Spleen (tissue), 11 donors: Measurements from ENCODE around the gene MYT1. TPM values are rescaled to one million over a fixed set of nuclear protein-coding genes. Genes with fewer than 3 reads are reported as not detected.

Experiments used
- DNase-seq: peaks from one replicate; pipeline ENCODE4 v3.0.0-alpha.2; 2020
- H3K27ac ChIP-seq, 8 donors: fragments of 200-600 bp; sonication (generic) in 7 of 8; 1 replicate in 4 of 8; 2 replicates in 4 of 8; pipeline versions ENCODE4 v1.5.0 to v1.8.0; 2016 to 2021; ENCODE audit warnings: inconsistent platforms in 4 of 8, mild to moderate bottlenecking in 4 of 8, moderate library complexity in 1 of 8
- H3K27me3 ChIP-seq, 7 donors: fragments of 200-600 bp; sonication (generic) in 6 of 7; replicated peaks in 1 of 7; 1 replicate in 4 of 7; 2 replicates in 3 of 7; pipeline versions ENCODE4 v1.5.0 to v1.8.0; 2016 to 2021; ENCODE audit warnings: inconsistent platforms in 3 of 7, mild to moderate bottlenecking in 1 of 7
- H3K36me3 ChIP-seq, 6 donors: fragments of 200-600 bp; sonication (generic) in 5 of 6; 1 replicate in 4 of 6; 2 replicates in 2 of 6; pipeline versions ENCODE4 v1.5.0 to v1.8.0; 2016 to 2021; ENCODE audit warnings: inconsistent platforms in 2 of 6
- H3K4me1 ChIP-seq, 6 donors: fragments of 200-600 bp; sonication (generic) in 5 of 6; 1 replicate in 3 of 6; 2 replicates in 3 of 6; pipeline versions ENCODE4 v1.5.0 to v1.8.0; 2016 to 2021; ENCODE audit warnings: inconsistent platforms in 3 of 6
- H3K4me3 ChIP-seq, 8 donors: fragments of 200-600 bp; sonication (generic) in 7 of 8; 1 replicate in 4 of 8; 2 replicates in 4 of 8; pipeline versions ENCODE4 v1.5.0 to v1.8.0; 2016 to 2021; ENCODE audit warnings: inconsistent platforms in 4 of 8, mild to moderate bottlenecking in 4 of 8, moderate library complexity in 2 of 8
- H3K9me3 ChIP-seq, 8 donors: fragments of 200-600 bp; sonication (generic) in 7 of 8; 1 replicate in 4 of 8; 2 replicates in 4 of 8; pipeline versions ENCODE4 v1.5.0 to v1.8.0; 2016 to 2021; ENCODE audit warnings: inconsistent platforms in 4 of 8
- CTCF ChIP-seq, 11 experiments: fragments of 200-600 bp in 7 of 11; fragments of 450-650 bp in 4 of 11; sonication (generic) in 4 of 11; IDR thresholded peaks in 8 of 11; conservative IDR thresholded peaks in 3 of 11; 1 replicate in 7 of 11; 2 replicates in 4 of 11; pipeline versions ENCODE4 v1.4.0 to v1.8.0; 2016 to 2021; ENCODE audit warnings: antibody characterized with exemption in 11 of 11, inconsistent platforms in 4 of 11, mild to moderate bottlenecking in 1 of 11
- POLR2A ChIP-seq, 3 donors: fragments of 450-650 bp; IDR thresholded peaks; one replicate each; pipeline ENCODE4 v1.5.1; 2017; ENCODE audit warnings: antibody characterized with exemption in 3 of 3, mild to moderate bottlenecking in 1 of 3
- POLR2AphosphoS5 ChIP-seq, 3 donors: sonication (generic); formaldehyde crosslinking; IDR thresholded peaks; one replicate each; pipeline ENCODE4 v1.5.1; 2017; ENCODE audit warnings: antibody characterized with exemption in 3 of 3
- WGBS, 5 donors: extraction: QIAGEN DNeasy Blood & Tissue Kit in 3 of 5; methylation state at CpG; one replicate each; pipeline versions ENCODE4 v1.1.5 to v1.1.7; 2013 to 2018; 5-methylcytosine and 5-hydroxymethylcytosine counted together
- intact Hi-C: fragments of 100-400 bp; cut with DNase I; formaldehyde crosslinking; loops from one replicate; pipeline ENCODE4 v1.15.0; 2023; ENCODE audit warnings: low total_unique reads
- polyA plus RNA-seq, 3 donors: library from polyadenylated mRNA; stranded (reverse); fragments of 200-250 nt; gene quantifications; one replicate each; pipeline ENCODE4 v1.2.1, GENCODE V29; 2013
- total RNA-seq, 7 donors: library from RNA; depleted of rRNA in 3 of 7; stranded (reverse); fragments of >200 nt in 3 of 7; fragmentation: NEBNext Ultra II Directional in 4 of 7; extraction: Animal tissue kit (Norgen Biotek cat#: 25700) in 4 of 7; gene quantifications; one replicate each; pipeline versions ENCODE4 v1.1.0 to v1.2.1, GENCODE V29; 2016 to 2021
- donor health status: healthy with polysubstance abuse.
- donor health status: DM: no; HTN: no; CAD: no; lungs with moderate emphysema.
- donor health status: DM: no; HTN: no; CAD: no.
- donor health status: Bipolar disorder and iron deficiency.
- donor health status: healthy.
- donor health status: DM: no; HTN: no; CAD: no.
- donor health status: DM: yes; HTN: yes; CAD: no.

MYT1 gene
- total and polyA plus RNA-seq, 10 donors = 0.08 to 2.2 (median 0.60) TPM; not detected in 3

- no peak for TF ChIP-seq POLR2A (IDR thresholded peaks at IDR 0.05)
- TF ChIP-seq POLR2AphosphoS5 (IDR thresholded peaks at IDR 0.05) = no peak
- TF ChIP-seq CTCF (IDR thresholded peaks at IDR 0.05 in 8 of 11, conservative IDR thresholded peaks at IDR 0.05 in 3 of 11) = no peak
- WGBS, 5 donors = 83 to 92% (median 88%) methylated on average over 6 of the region's 6 CpGs
These were observed 15.6 kb downstream of the MYT1 start for GRCh38 chr20:64179805-64180204.

GRCh38 chr20:64180673-64181072 is 16.4 kb downstream of the MYT1 start:
- no peak for DNase-seq
- intact Hi-C loops = no loop called here
- H3K9me3 ChIP-seq = no peaks in the 10 kb centered on the region
- H3K4me1 ChIP-seq = no peaks in the 10 kb centered on the region
- peaks cover 0 to 49% (median 0%) of the 10 kb centered on the region in 7 donors for H3K27me3 ChIP-seq
- no peaks in the 10 kb centered on the region for H3K36me3 ChIP-seq
- H3K27ac ChIP-seq = peak overlapping the region in 1 of 8 donors; percentile 44
- WGBS, 5 donors = 59 to 79% (median 71%) methylated on average over 7 of the region's 7 CpGs
- no peak overlapping the region for H3K4me3 ChIP-seq
- TF ChIP-seq POLR2A (IDR thresholded peaks at IDR 0.05) (no peak), POLR2AphosphoS5 (IDR thresholded peaks at IDR 0.05) (no peak), CTCF (IDR thresholded peaks at IDR 0.05 in 8 of 11, conservative IDR thresholded peaks at IDR 0.05 in 3 of 11) (no peak)

More at GRCh38 chr20:64179805-64180204, 15.6 kb downstream of the MYT1 start:
- DNase-seq = no peak
- Histone ChIP-seq H3K4me3 (no peak overlapping the region), H3K4me1 (no peaks in the 10 kb centered on the region), H3K9me3 (no peaks in the 10 kb centered on the region), H3K36me3 (no peaks in the 10 kb centered on the region), H3K27ac (peak overlapping the region in 1 of 8 donors; percentile 44), H3K27me3 (peaks cover 0 to 46% (median 0%) of the 10 kb centered on the region in 7 donors)
- intact Hi-C loops = no loop called here

GRCh38 chr20:64181391-64181790 is 17.1 kb downstream of the MYT1 start:
- H3K36me3 ChIP-seq = no peaks in the 10 kb centered on the region
- peaks cover 0 to 46% (median 0%) of the 10 kb centered on the region in 7 donors for H3K27me3 ChIP-seq
- no peak overlapping the region for H3K27ac ChIP-seq
- 79 to 90% (median 88%) methylated on average over 5 of the region's 5 CpGs for WGBS, 5 donors
- no peak overlapping the region for H3K4me3 ChIP-seq
- peaks cover 0 to 1% (median 0%) of the 10 kb centered on the region in 8 donors for H3K9me3 ChIP-seq
- H3K4me1 ChIP-seq = no peaks in the 10 kb centered on the region
- TF ChIP-seq CTCF (IDR thresholded peaks at IDR 0.05 in 8 of 11, conservative IDR thresholded peaks at IDR 0.05 in 3 of 11) = no peak
- no peak for TF ChIP-seq POLR2AphosphoS5 (IDR thresholded peaks at IDR 0.05)
- no peak for TF ChIP-seq POLR2A (IDR thresholded peaks at IDR 0.05)
- intact Hi-C loops = no loop called here
- DNase-seq = no peak

GRCh38 chr20:64182146-64182865 is 18.1 kb downstream of the MYT1 start:
- Histone ChIP-seq H3K27me3 (peaks cover 0 to 37% (median 0%) of the 10 kb centered on the region in 7 donors), H3K36me3 (no peaks in the 10 kb centered on the region), H3K27ac (no peak overlapping the region), H3K4me1 (no peaks in the 10 kb centered on the region), H3K9me3 (peaks cover 0 to 8% (median 0%) of the 10 kb centered on the region in 8 donors), H3K4me3 (no peak overlapping the region)
- intact Hi-C loops = no loop called here
- 81 to 90% (median 87%) methylated on average over 8 to 16 of the region's 16 CpGs for WGBS, 5 donors
- no peak for DNase-seq
- no peak for TF ChIP-seq POLR2A (IDR thresholded peaks at IDR 0.05)
- TF ChIP-seq CTCF (IDR thresholded peaks at IDR 0.05 in 8 of 11, conservative IDR thresholded peaks at IDR 0.05 in 3 of 11) = no peak
- TF ChIP-seq POLR2AphosphoS5 (IDR thresholded peaks at IDR 0.05) = no peak
